Ovary (tissue), 9 donors: Measurements from ENCODE around the gene STAC2. TPM values are rescaled to one million over a fixed set of nuclear protein-coding genes. Genes with fewer than 3 reads are reported as not detected.

ENCODE experiments used
- DNase-seq, 5 donors: peaks; one replicate each; pipeline ENCODE4 v3.0.0-alpha.2; 2019 to 2020
- H3K27ac ChIP-seq, 2 donors: fragments of 200-600 bp; one replicate each; pipeline versions ENCODE4 v1.5.1 to v1.8.0; 2019 to 2022
- H3K27me3 ChIP-seq: fragments of 200-600 bp; one replicate; pipeline ENCODE4 v1.8.0; 2022
- H3K36me3 ChIP-seq: fragments of 200-600 bp; sonication (generic); one replicate; pipeline ENCODE4 v1.5.1; 2019
- H3K4me1 ChIP-seq: one replicate; pipeline ENCODE4 v1.8.1; 2013; ENCODE audit warnings: mild to moderate bottlenecking, moderate library complexity; ENCODE audit not compliant: insufficient read depth
- H3K4me3 ChIP-seq: fragments of 200-600 bp; sonication (generic); one replicate; pipeline ENCODE4 v1.5.1; 2017
- H3K9me3 ChIP-seq, 2 donors: fragments of 200-600 bp in 1 of 2; sonication (generic) in 1 of 2; one replicate each; pipeline versions ENCODE4 v1.5.1 to v1.8.1; 2013 to 2019; ENCODE audit warnings: mild to moderate bottlenecking in 1 of 2, moderate library complexity in 1 of 2
- CTCF ChIP-seq, 3 donors: fragments of 450-650 bp in 2 of 3; fragments of 200-600 bp in 1 of 3; IDR thresholded peaks; one replicate each; pipeline versions ENCODE4 v1.5.1 to v1.8.0; 2016 to 2022; ENCODE audit warnings: antibody characterized with exemption in 3 of 3, mild to moderate bottlenecking in 1 of 3
- EP300 ChIP-seq: sonication (generic); formaldehyde crosslinking; IDR thresholded peaks from one replicate; pipeline ENCODE4 v1.6.1; 2017; ENCODE audit warnings: antibody characterized with exemption
- POLR2A ChIP-seq: fragments of 450-650 bp; IDR thresholded peaks from one replicate; pipeline ENCODE4 v1.6.1; 2017; ENCODE audit warnings: antibody characterized with exemption, mild to moderate bottlenecking, moderate library complexity
- WGBS, 3 donors: extraction: QIAGEN DNeasy Blood & Tissue Kit in 1 of 3; methylation state at CpG; one replicate each; pipeline versions ENCODE4 v1.1.5 to v1.1.7; 2013 to 2017; 5-methylcytosine and 5-hydroxymethylcytosine counted together
- intact Hi-C, 4 donors: fragments of 100-400 bp; cut with DNase I; formaldehyde crosslinking; loops; one replicate each; pipeline versions ENCODE4 v1.11.0 to v1.15.1; 2022 to 2023
- polyA plus RNA-seq, 2 donors: library from polyadenylated mRNA; stranded (reverse); fragments of 200-250 nt in 1 of 2; fragments of 350-450 nt in 1 of 2; fragmentation: Illumina TruSeq in 1 of 2; extraction: RNeasy Lipid Tissue Mini Kit (QIAGEN cat#74804) in 1 of 2; gene quantifications; one replicate each; pipeline ENCODE4 v1.2.3, GENCODE V29; 2013 to 2014
- total RNA-seq, 7 donors: library from RNA; depleted of rRNA in 2 of 7; stranded (reverse); fragments of >200 nt in 2 of 7; fragmentation: NEBNext Ultra II Directional in 3 of 7; extraction: Animal tissue kit (Norgen Biotek cat#: 25700) in 3 of 7; gene quantifications; one replicate each; pipeline versions ENCODE4 v1.1.0 to v1.2.4, GENCODE V29; 2016 to 2023
- donor health status: DM: no; HTN: no; CAD: no; lungs with moderate emphysema.
- donor health status: DM: no; HTN: no; CAD: no.
- donor health status: Bipolar disorder and iron deficiency.
- donor health status: DM: yes; HTN: yes; CAD: no.
- donor health status: DM: no; HTN: no; CAD: no.
- donor health status: DM: yes; HTN: yes; CAD: no.

The STAC2 gene
- total and polyA plus RNA-seq, 9 donors: 0.29 to 5.4 (median 0.70) TPM; not detected in 1

GRCh38 chr17:39194089-39194984 is 31.4 kb downstream of the STAC2 start:
- intact Hi-C loops: loop anchor here in 1 of 4 donors (10.0 kb wide), 1 partner anchor 50 kb away; no protein-coding TSS in a partner anchor
- WGBS, 3 donors: 60 to 67% (median 64%) methylated on average over 20 of the region's 20 CpGs
- no peak overlapping the region for H3K27ac ChIP-seq
- H3K9me3 ChIP-seq: no peaks in the 10 kb centered on the region
- no peak overlapping the region for H3K4me3 ChIP-seq
- no peaks in the 10 kb centered on the region for H3K27me3 ChIP-seq
- H3K36me3 ChIP-seq: no peaks in the 10 kb centered on the region
- H3K4me1 ChIP-seq: peaks cover 6% of the 10 kb centered on the region
- peak in 1 of 5 donors; percentile 42 for DNase-seq
- no peak for TF ChIP-seq EP300
- TF ChIP-seq POLR2A: no peak
- TF ChIP-seq CTCF (IDR thresholded peaks at IDR 0.05): no peak

- no peak for DNase-seq
- H3K9me3 ChIP-seq: no peaks in the 10 kb centered on the region
- H3K27ac ChIP-seq: no peak overlapping the region
- WGBS, 3 donors: 81 to 83% (median 82%) methylated on average over 10 of the region's 10 CpGs
- intact Hi-C loops: loop anchor here in 1 of 4 donors (10.0 kb wide), 1 partner anchor 51 kb away; no protein-coding TSS in a partner anchor
- H3K36me3 ChIP-seq: no peaks in the 10 kb centered on the region
- peaks cover 6% of the 10 kb centered on the region for H3K4me1 ChIP-seq
- no peak for TF ChIP-seq POLR2A
- no peak for TF ChIP-seq CTCF (IDR thresholded peaks at IDR 0.05)
- TF ChIP-seq EP300: no peak
- H3K4me3 ChIP-seq: no peak overlapping the region
- H3K27me3 ChIP-seq: no peaks in the 10 kb centered on the region
Measured at GRCh38 chr17:39193346-39193745, 32.4 kb downstream of the STAC2 start.

GRCh38 chr17:39192901-39193300 is 32.8 kb downstream of the STAC2 start:
- DNase-seq: no peak
- H3K27ac ChIP-seq: no peak overlapping the region
- no peaks in the 10 kb centered on the region for H3K27me3 ChIP-seq
- H3K4me1 ChIP-seq: peaks cover 5% of the 10 kb centered on the region
- no peaks in the 10 kb centered on the region for H3K36me3 ChIP-seq
- TF ChIP-seq EP300 (no peak), POLR2A (no peak), CTCF (IDR thresholded peaks at IDR 0.05) (no peak)
- no peaks in the 10 kb centered on the region for H3K9me3 ChIP-seq
- H3K4me3 ChIP-seq: no peak overlapping the region
- WGBS, 3 donors: 90 to 93% (median 93%) methylated on average over 16 of the region's 16 CpGs
- intact Hi-C loops: loop anchor here in 1 of 4 donors (10.0 kb wide), 1 partner anchor 52 kb away; no protein-coding TSS in a partner anchor

GRCh38 chr17:39191750-39192510 is 33.8 kb downstream of the STAC2 start:
- Histone ChIP-seq H3K36me3 (no peaks in the 10 kb centered on the region), H3K4me3 (no peak overlapping the region), H3K9me3 (no peaks in the 10 kb centered on the region), H3K4me1 (peaks cover 4% of the 10 kb centered on the region), H3K27me3 (no peaks in the 10 kb centered on the region), H3K27ac (no peak overlapping the region)
- DNase-seq: no peak
- no peak for TF ChIP-seq EP300
- no peak for TF ChIP-seq POLR2A
- TF ChIP-seq CTCF (IDR thresholded peaks at IDR 0.05): no peak
- 80 to 89% (median 83%) methylated on average over 9 of the region's 9 CpGs for WGBS, 3 donors
- intact Hi-C loops: loop anchor here in 1 of 4 donors (10.0 kb wide), 1 partner anchor 53 kb away; no protein-coding TSS in a partner anchor
